Measurements from ENCODE around the gene IL23R.

The IL23R gene

GRCh38 chr1:67290236-67290635 is 124.0 kb downstream of the IL23R start:
- TF ChIP-seq TAF1 (IDR thresholded peaks at IDR 0.05; ENCODE audit: borderline replicate concordance, insufficient read depth, low read length) (no peak), SIN3A (IDR thresholded peaks at IDR 0.05; ENCODE audit: borderline replicate concordance, insufficient read depth, low read length) (no peak), FOXP2 (optimal IDR thresholded peaks at IDR 0.05; ENCODE audit: borderline replicate concordance, extremely low read depth, extremely low read length, insufficient read depth) (no peak), POLR2AphosphoS5 (IDR thresholded peaks at IDR 0.05; ENCODE audit: low read depth, low read length) (no peak)
- TF ChIP-seq, protein P1, sequence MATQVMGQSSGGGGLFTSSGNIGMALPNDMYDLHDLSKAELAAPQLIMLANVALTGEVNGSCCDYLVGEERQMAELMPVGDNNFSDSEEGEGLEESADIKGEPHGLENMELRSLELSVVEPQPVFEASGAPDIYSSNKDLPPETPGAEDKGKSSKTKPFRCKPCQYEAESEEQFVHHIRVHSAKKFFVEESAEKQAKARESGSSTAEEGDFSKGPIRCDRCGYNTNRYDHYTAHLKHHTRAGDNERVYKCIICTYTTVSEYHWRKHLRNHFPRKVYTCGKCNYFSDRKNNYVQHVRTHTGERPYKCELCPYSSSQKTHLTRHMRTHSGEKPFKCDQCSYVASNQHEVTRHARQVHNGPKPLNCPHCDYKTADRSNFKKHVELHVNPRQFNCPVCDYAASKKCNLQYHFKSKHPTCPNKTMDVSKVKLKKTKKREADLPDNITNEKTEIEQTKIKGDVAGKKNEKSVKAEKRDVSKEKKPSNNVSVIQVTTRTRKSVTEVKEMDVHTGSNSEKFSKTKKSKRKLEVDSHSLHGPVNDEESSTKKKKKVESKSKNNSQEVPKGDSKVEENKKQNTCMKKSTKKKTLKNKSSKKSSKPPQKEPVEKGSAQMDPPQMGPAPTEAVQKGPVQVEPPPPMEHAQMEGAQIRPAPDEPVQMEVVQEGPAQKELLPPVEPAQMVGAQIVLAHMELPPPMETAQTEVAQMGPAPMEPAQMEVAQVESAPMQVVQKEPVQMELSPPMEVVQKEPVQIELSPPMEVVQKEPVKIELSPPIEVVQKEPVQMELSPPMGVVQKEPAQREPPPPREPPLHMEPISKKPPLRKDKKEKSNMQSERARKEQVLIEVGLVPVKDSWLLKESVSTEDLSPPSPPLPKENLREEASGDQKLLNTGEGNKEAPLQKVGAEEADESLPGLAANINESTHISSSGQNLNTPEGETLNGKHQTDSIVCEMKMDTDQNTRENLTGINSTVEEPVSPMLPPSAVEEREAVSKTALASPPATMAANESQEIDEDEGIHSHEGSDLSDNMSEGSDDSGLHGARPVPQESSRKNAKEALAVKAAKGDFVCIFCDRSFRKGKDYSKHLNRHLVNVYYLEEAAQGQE (IDR thresholded peaks at IDR 0.05; ENCODE audit: insufficient read depth in 1 of 2, low read depth in 2 of 2, low read length in 2 of 2), result no peak

DNA sequence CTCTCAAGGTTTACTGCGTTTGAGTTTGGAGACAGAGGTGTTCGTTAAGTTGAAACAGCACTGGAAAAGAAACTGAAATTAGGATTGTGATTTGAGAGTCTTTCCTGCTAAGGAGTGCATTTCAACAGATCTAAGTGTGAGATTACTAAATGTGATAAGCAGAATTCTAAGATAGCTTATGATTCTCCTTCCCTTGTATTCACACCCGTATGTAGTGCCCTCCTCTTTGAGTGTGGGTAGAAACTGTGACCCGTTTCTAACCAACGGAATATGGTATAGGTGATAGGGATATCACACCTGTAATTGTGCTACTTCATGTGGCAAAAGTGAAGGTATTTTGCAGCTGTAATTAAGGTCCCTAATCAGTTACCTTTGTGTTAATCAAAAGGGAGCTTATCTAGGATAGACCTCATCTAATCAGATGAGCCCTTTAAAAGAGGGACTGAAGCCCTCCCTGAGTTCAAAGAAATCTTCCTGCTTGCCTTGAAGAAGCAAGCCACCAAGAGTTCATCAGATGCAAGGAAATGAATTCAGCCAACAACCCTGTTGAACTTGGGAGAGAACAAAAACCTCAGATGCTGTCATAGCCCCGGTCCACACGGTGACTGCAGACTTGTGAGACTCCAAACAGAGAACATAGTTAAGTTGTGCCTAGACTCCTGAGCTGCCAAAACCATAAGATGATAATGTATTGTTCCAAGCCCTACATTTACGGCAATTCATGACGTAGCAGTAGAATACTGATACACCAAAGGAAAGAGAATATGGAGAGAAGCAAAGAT is 128.8 kb downstream of the IL23R start:
- TF ChIP-seq FOXP2 (optimal IDR thresholded peaks at IDR 0.05; ENCODE audit: borderline replicate concordance, extremely low read depth, extremely low read length, insufficient read depth) (no peak), SIN3A (IDR thresholded peaks at IDR 0.05; ENCODE audit: borderline replicate concordance, insufficient read depth, low read length) (no peak), POLR2AphosphoS5 (IDR thresholded peaks at IDR 0.05; ENCODE audit: low read depth, low read length) (no peak), TAF1 (IDR thresholded peaks at IDR 0.05; ENCODE audit: borderline replicate concordance, insufficient read depth, low read length) (no peak)
- TF ChIP-seq, protein P1 (IDR thresholded peaks at IDR 0.05; ENCODE audit: insufficient read depth in 1 of 2, low read depth in 2 of 2, low read length in 2 of 2), result no peak

- TF ChIP-seq TAF1 (IDR thresholded peaks at IDR 0.05; ENCODE audit: borderline replicate concordance, insufficient read depth, low read length), result no peak
- TF ChIP-seq, protein P1 (IDR thresholded peaks at IDR 0.05; ENCODE audit: insufficient read depth in 1 of 2, low read depth in 2 of 2, low read length in 2 of 2), result no peak
- no peak for TF ChIP-seq POLR2AphosphoS5 (IDR thresholded peaks at IDR 0.05; ENCODE audit: low read depth, low read length)
- TF ChIP-seq SIN3A (IDR thresholded peaks at IDR 0.05; ENCODE audit: borderline replicate concordance, insufficient read depth, low read length), result no peak
- no peak for TF ChIP-seq FOXP2 (optimal IDR thresholded peaks at IDR 0.05; ENCODE audit: borderline replicate concordance, extremely low read depth, extremely low read length, insufficient read depth)
These were observed 132.5 kb downstream of the IL23R start for GRCh38 chr1:67298762-67299161.

- TF ChIP-seq FOXP2 (optimal IDR thresholded peaks at IDR 0.05; ENCODE audit: borderline replicate concordance, extremely low read depth, extremely low read length, insufficient read depth) (no peak), SIN3A (IDR thresholded peaks at IDR 0.05; ENCODE audit: borderline replicate concordance, insufficient read depth, low read length) (no peak), TAF1 (IDR thresholded peaks at IDR 0.05; ENCODE audit: borderline replicate concordance, insufficient read depth, low read length) (no peak)
- TF ChIP-seq, protein P1 (IDR thresholded peaks at IDR 0.05; ENCODE audit: insufficient read depth in 1 of 2, low read depth in 2 of 2, low read length in 2 of 2), result no peak
These were observed 133.0 kb downstream of the IL23R start for GRCh38 chr1:67299296-67299695.
